Right atrium auricular region (tissue), 2 donors: Measurements from ENCODE around the gene NAGA. TPM values are rescaled to one million over a fixed set of nuclear protein-coding genes. Genes with fewer than 3 reads are reported as not detected.

Experiments
- DNase-seq: peaks from one replicate; pipeline ENCODE4 v3.0.0-alpha.2; 2019; ENCODE audit warnings: low spot score
- H3K27ac ChIP-seq, 2 donors: fragments of 200-600 bp; sonication (generic); 1 replicate in 1 of 2; 2 replicates in 1 of 2; pipeline ENCODE4 v1.5.1; 2016 to 2019
- H3K27me3 ChIP-seq, 2 donors: fragments of 200-600 bp; sonication (generic); one replicate each; pipeline versions ENCODE4 v1.5.1 to v1.6.0; 2017 to 2019
- H3K36me3 ChIP-seq: fragments of 200-600 bp; sonication (generic); one replicate; pipeline ENCODE4 v1.5.1; 2016
- H3K4me1 ChIP-seq, 2 donors: fragments of 200-600 bp; sonication (generic); one replicate each; pipeline versions ENCODE4 v1.5.1 to v1.6.0; 2017 to 2019
- H3K4me3 ChIP-seq, 2 donors: fragments of 200-600 bp; sonication (generic); 1 replicate in 1 of 2; 2 replicates in 1 of 2; pipeline ENCODE4 v1.5.1; 2017 to 2019; ENCODE audit warnings: mild to moderate bottlenecking in 1 of 2, moderate library complexity in 1 of 2
- H3K9me3 ChIP-seq, 2 donors: fragments of 200-600 bp; sonication (generic); one replicate each; pipeline ENCODE4 v1.5.1; 2019
- CTCF ChIP-seq, 2 donors: fragments of 200-600 bp; sonication (generic); IDR thresholded peaks; one replicate each; pipeline ENCODE4 v1.5.1; 2019; ENCODE audit warnings: antibody characterized with exemption in 2 of 2
- total RNA-seq, 2 donors: library from RNA; depleted of rRNA; stranded (reverse); fragments of >200 nt; gene quantifications; one replicate each; pipeline ENCODE4 v1.1.0, GENCODE V29; 2016

The NAGA gene
- total RNA-seq, 2 donors from 2014 or later, result 19.1 to 21.7 TPM

- Histone ChIP-seq H3K4me1 (peaks cover 0 to 66% of the 10 kb centered on the region in 2 donors), H3K36me3 (peaks cover 47% of the 10 kb centered on the region), H3K9me3 (no peaks in the 10 kb centered on the region), H3K27ac (no peak overlapping the region), H3K27me3 (no peaks in the 10 kb centered on the region), H3K4me3 (no peak overlapping the region)
- DNase-seq, result no peak
- TF ChIP-seq CTCF (IDR thresholded peaks at IDR 0.05), result no peak
Measured at GRCh38 chr22:42084874-42085273, 14.3 kb upstream of the NAGA start.

- TF ChIP-seq CTCF (IDR thresholded peaks at IDR 0.05), result no peak
- H3K27me3 ChIP-seq, result no peaks in the 10 kb centered on the region
- peaks cover 47% of the 10 kb centered on the region for H3K36me3 ChIP-seq
- H3K4me1 ChIP-seq, result peaks cover 0 to 64% of the 10 kb centered on the region in 2 donors
- no peak overlapping the region for H3K4me3 ChIP-seq
- no peaks in the 10 kb centered on the region for H3K9me3 ChIP-seq
- DNase-seq, result no peak
- H3K27ac ChIP-seq, result no peak overlapping the region
Measured at GRCh38 chr22:42083119-42083518, 12.5 kb upstream of the NAGA start.

GRCh38 chr22:42080287-42080686 lies 9.7 kb upstream of the NAGA start:
- no peaks in the 10 kb centered on the region for H3K27me3 ChIP-seq
- peak overlapping the region; percentile 98 for H3K27ac ChIP-seq
- H3K9me3 ChIP-seq, result no peaks in the 10 kb centered on the region
- TF ChIP-seq CTCF (IDR thresholded peaks at IDR 0.05), result no peak
- no peak for DNase-seq
- peak overlapping the region; percentile 63 to 65 for H3K4me3 ChIP-seq
- peaks cover 24% of the 10 kb centered on the region for H3K36me3 ChIP-seq
- H3K4me1 ChIP-seq, result peaks cover 0 to 51% of the 10 kb centered on the region in 2 donors

- Histone ChIP-seq H3K36me3 (peaks cover 17% of the 10 kb centered on the region), H3K27me3 (no peaks in the 10 kb centered on the region), H3K27ac (peak within 1 kb of the TSS; percentile 98), H3K4me3 (peak within 1 kb of the TSS; percentile 63 to 65), H3K4me1 (peaks cover 0 to 53% of the 10 kb centered on the region in 2 donors), H3K9me3 (no peaks in the 10 kb centered on the region)
- DNase-seq, result peak; percentile 99
- TF ChIP-seq CTCF (IDR thresholded peaks at IDR 0.05), result no peak
Measured at GRCh38 chr22:42079319-42080251, 9.0 kb upstream of the NAGA start, which contains the start of gene SMDT1. SMDT1 (plus strand) TSS chr22:42079700; CDS start chr22:42079769, 69 bp downstream.

GRCh38 chr22:42078469-42079318 lies 8.1 kb upstream of the NAGA start:
- DNase-seq, result no peak

More at GRCh38 chr22:42078469-42079318, 8.1 kb upstream of the NAGA start:
- Histone ChIP-seq H3K4me1 (peaks cover 0 to 59% of the 10 kb centered on the region in 2 donors), H3K27me3 (no peaks in the 10 kb centered on the region), H3K36me3 (peaks cover 16% of the 10 kb centered on the region), H3K4me3 (peak overlapping the region; percentile 63 to 65), H3K27ac (peak overlapping the region; percentile 98), H3K9me3 (no peaks in the 10 kb centered on the region)
- TF ChIP-seq CTCF (IDR thresholded peaks at IDR 0.05), result no peak
